Omental fat pad (tissue), 4 donors: ENCODE measurements around the gene APBB2. TPM values are rescaled to one million over a fixed set of nuclear protein-coding genes. Genes with fewer than 3 reads are reported as not detected.
A peak's percentile ranks its signal among the peaks of the same experiment; 100 is the strongest.

Source experiments
- ATAC-seq: fragments of 150-250 bp; one replicate; pipeline ENCODE4 v1.9.1; 2016; ENCODE audit warnings: mild to moderate bottlenecking, moderate library complexity; ENCODE audit not compliant: low FRiP score
- DNase-seq: peaks from one replicate; pipeline ENCODE4 v3.0.0-alpha.2; 2019; ENCODE audit warnings: low spot score
- CTCF ChIP-seq, 3 donors: fragments of 450-650 bp; IDR thresholded peaks; one replicate each; pipeline ENCODE4 v1.5.1; 2016 to 2017; ENCODE audit warnings: antibody characterized with exemption in 3 of 3, mild to moderate bottlenecking in 3 of 3, moderate library complexity in 2 of 3
- total RNA-seq, 4 donors: library from RNA; depleted of rRNA; stranded (reverse); fragments of >200 nt; gene quantifications; one replicate each; pipeline ENCODE4 v1.1.0, GENCODE V29; 2016

APBB2 gene
- total RNA-seq, 4 donors from 2014 or later: 76.6 to 138 (median 113) TPM

DNA sequence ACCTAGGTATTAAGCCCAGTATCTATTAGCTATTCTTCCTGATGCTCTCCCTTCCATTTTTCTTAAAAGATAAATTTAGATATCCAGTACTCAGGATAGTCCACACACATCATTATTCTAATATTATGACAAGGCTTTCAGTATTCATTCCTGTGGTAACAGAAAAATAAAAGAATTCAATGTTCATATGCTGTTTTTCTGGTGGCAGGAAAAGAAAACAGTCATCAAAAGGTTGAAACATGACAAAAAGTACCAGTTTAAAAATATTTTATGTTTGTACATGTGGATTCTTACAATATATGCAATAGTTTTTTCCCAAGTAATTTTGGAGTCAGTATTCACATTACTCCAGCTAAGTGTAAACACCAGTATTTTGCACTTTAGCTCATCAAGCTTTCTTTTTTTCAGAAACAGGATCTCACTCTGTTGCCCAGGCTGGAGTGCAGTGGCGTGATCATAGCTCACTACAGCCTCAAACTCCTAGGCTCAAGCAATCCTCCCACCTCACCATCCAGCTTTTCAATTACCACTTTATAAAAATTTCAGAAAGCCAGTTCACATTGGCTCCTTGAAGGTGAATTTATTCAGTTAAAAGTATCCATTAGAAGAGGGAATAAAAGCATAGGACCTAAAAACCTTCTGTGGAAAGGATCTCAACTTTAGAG is 2.3 kb downstream of the APBB2 start:
- ATAC-seq (no peak), DNase-seq (no peak)
- no peak for TF ChIP-seq CTCF (IDR thresholded peaks at IDR 0.05)

GRCh38 chr4:41209901-41210300 is 4.4 kb downstream of the APBB2 start:
- no peak for TF ChIP-seq CTCF (IDR thresholded peaks at IDR 0.05)
- ATAC-seq: no peak

DNA sequence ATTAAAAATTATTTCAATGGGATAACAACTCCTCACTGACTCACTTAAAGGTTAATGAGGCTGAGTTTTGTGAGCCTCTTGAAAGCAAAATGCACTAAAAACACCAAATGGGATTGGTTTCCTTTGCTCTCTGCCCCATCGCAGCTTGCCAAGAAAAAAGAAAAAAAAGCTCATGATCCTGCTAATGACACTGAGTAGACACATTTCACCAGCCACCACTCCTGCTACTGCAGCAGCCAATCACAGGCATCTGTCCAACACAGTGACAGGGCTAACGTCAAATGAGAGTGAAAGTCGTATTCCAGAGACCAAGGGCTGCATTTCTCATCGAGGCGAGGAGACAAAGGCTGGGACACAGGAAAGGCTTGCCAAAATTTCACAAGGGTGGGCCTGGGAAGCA is 5.2 kb downstream of the APBB2 start:
- TF ChIP-seq CTCF (IDR thresholded peaks at IDR 0.05): no peak
- ATAC-seq (no peak), DNase-seq (no peak)

More at GRCh38 chr4:41209901-41210300, 4.4 kb downstream of the APBB2 start:
- DNase-seq: no peak

DNA sequence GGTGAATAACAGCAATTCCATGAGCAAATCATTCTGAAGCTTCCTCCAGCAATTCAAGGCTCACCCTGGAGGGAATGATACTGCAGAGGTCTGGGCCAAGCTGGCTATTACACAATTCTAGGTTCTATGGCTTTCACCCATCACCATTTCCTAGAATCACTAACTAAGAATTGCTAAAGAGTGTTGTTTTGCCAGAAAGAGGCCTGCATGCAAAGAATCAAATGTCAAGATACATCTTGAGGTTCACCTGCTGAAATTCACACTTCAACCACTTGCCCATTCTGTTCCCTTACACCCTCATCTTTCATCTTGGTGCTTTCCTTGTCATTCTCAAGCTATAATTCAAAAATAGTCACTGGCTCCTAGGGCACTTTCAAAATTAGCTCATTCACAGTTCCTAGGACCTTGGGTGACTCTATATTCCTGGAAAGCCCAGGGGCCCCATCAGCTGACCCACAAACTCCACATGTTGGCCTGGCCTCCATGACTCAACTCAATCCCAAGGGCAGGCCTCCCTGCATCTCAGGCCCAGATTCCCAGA is 7.0 kb downstream of the APBB2 start:
- no peak for TF ChIP-seq CTCF (IDR thresholded peaks at IDR 0.05)
- no peak for DNase-seq
- ATAC-seq: peak; percentile 42

DNA sequence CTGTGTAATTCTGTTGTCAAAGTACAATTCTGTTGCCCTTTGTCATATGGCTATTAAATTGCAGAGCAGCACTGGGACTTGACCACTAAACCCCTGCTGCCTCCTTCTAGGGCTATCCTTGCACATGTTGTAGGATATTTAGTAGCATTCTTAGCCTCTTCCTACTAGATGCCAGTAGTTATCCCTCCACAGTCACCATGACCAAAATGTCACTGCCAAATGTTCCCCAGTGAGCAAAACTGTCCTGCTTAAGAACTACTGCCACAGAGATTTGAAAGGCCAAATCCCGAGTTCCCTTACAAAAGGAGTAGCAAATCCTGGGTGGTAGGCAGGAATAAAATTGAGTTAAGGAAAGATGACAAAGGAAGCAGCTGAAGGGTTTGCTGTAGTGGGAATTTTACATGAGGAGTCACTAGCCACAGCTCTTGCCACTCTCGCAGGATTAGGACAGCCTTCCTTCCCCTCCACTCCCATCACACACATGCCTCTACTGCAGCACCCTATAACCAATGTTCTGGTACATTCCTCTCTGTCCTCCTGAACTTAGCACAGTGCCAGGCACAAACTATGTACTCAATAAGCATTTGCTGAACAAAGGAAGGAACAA is 8.4 kb downstream of the APBB2 start:
- no peak for ATAC-seq
- TF ChIP-seq CTCF (IDR thresholded peaks at IDR 0.05): no peak
- DNase-seq: no peak

DNA sequence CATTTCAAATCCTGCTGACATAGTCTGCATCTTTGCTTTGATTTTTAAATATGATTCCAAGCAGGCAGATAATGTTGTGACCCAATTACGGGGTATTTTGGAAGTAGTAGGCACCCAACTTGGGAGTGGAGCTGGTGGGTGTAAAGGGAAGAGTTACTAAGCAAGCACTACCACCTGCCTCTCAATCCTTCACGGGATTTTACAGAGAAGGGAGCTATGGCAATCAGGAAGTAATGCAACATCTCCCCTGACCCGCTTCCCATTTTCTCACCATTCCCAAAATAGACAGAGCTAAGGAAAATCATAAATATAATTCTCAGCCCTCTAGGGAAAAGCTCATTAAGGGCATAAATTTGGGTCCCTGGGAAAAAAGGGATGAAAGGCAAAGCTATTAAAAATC is 9.2 kb downstream of the APBB2 start:
- ATAC-seq (no peak), DNase-seq (no peak)
- no peak for TF ChIP-seq CTCF (IDR thresholded peaks at IDR 0.05)
